GM18861 (cell line): ENCODE data around the gene SUSD4.
"Not testable (repeated sequence)": the region's sequence is repeated elsewhere in the genome, so short reads cannot be mapped to it uniquely, and the experiment has no call there.

Source experiments
- ATAC-seq: cut with Tn5 transposase; IDR thresholded peaks from one replicate; pipeline ENCODE4 v1.9.1; 2021; ENCODE audit not compliant: unreplicated experiment

SUSD4 gene, protein sequence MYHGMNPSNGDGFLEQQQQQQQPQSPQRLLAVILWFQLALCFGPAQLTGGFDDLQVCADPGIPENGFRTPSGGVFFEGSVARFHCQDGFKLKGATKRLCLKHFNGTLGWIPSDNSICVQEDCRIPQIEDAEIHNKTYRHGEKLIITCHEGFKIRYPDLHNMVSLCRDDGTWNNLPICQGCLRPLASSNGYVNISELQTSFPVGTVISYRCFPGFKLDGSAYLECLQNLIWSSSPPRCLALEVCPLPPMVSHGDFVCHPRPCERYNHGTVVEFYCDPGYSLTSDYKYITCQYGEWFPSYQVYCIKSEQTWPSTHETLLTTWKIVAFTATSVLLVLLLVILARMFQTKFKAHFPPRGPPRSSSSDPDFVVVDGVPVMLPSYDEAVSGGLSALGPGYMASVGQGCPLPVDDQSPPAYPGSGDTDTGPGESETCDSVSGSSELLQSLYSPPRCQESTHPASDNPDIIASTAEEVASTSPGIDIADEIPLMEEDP

DNA sequence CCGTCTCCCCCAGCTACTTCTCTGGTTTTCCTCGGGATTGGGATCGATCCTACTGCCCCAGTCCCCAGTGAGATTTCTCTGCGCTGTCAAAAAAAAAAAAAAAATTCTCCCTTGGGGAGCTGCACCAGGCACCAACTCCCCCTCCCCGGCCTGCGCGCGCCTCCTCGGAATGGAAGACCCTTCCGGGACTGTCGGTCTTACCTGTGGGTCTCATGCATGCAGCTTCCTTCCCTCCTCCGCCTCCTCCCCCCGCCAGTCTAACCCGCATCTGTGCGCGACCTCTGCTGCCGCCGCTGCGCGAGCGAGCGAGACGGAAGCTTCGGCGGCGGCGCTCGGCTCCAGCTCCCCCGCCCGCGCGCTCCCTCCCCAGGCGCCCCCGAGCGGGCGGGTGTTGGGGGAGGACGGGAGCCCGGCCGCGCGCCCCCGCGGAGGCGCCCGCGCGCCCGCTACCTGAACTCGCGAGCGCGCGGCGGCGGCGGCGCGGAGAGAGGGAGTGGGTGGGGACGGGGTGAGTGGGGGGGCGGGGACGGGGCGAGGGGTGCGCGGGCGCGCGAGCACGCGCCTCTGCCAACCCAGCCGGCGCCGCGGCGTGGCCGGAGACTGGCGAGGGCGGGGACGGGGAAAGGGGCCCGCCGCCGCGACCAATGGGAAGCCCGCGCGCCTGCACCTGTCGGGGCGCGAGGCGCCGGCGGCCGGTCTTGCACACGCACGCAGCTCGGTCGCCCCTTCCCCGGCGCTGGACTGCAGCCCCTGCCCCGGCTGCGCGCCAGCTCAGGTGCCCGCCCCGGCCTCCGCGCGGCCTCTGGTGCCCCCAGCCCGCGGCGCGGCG lies at the start of gene SUSD4:
Gene SUSD4, minus strand, starts transcription at position 321 of the 829 bp plus-strand sequence. CDS start 751 bp downstream, outside the sequence.
- ATAC-seq: no peak

DNA sequence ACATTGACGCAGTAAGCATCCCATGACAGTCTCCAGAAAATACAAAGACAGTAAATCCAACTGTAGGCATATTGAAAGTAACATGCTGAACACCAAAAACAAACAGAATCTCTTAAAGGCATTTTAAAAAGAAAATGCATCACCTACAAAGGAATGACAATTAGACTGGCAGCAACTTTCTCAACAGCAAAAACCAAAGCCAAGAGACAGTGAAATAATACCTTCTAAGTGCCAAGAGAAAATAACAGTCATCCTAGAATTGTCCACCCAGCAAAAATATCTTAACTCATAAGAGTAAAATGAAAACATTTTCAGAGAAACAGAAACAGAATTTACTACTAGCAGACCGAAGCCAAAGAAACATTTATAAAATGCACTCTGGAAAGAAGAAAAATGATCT lies 49.2 kb upstream of the SUSD4 start:
- no peak for ATAC-seq

DNA sequence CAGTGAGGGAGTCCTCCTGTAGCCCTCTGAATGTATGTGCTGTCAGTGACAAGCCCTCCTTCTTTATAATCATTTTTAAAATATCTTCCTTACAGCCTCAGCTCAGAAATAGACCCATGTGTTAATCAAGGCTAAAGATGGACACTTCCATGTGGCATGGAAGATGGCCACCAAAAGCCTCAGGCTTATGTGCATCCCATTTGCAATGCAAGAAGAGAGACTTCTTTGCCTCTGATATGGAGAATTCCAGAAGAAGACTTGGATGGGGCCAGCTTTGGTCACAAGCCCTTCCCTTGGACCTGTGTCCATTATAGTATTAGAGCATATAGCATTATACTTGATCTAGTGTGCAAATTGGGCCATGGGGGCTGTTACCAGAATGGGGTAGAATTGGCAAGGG lies 47.7 kb upstream of the SUSD4 start:
- no peak for ATAC-seq

DNA sequence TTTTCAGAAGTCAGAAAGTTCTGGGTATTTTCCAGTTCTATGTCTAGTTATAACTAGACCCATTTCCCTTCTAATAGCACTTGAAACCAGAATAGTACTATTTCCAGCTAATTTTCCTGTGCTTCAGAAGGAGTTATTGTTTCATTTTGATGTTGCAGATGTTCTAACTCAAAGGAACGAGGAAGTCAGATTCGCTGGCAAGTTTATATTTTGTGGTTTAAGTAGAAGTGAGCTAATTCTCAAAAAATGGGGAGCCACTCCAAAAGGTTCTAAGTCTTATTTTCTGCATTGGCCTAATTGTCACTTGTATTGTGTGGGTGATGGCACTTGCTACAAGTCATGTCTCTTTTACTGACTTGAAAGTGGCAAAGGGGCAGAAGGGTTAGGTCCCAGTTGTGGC lies 47.3 kb upstream of the SUSD4 start:
- no peak for ATAC-seq

DNA sequence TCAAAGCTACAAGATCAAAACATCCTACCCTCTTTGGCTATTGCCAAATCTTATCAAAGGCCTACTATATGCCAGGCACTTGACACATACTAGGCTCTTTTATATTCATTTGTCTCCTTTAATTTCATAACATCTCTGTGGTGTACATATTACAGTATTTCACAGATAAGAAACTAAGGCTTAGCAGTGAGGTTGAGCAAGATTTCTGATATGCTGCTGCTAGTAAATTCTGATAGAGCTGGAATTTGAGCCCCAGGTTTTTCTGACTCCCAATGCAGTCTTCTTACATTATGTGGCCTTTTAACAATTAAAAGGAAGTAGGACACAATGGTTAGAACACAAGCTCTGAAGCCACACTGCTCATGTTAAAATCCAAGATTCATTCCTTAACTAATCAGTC lies 46.1 kb upstream of the SUSD4 start:
- ATAC-seq: no peak

DNA sequence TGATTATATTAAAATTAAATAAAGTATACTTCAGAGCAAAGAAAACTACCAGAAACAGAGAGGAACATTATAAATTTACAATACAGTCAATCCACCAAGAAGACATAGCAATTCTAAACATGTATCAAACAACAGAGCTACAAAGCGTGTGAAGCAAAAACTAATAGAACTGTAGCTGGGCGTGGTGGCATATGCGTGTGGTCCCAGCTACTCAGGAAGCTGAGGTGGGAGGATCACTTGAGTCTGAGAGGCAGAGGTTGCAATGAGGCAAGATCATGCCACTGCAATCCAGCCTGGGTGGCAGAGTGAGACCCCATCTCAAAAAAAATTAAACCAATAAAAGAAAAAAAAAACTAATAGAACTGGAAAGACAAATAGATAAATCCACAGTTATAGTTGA lies 41.5 kb upstream of the SUSD4 start:
- ATAC-seq: no peak

DNA sequence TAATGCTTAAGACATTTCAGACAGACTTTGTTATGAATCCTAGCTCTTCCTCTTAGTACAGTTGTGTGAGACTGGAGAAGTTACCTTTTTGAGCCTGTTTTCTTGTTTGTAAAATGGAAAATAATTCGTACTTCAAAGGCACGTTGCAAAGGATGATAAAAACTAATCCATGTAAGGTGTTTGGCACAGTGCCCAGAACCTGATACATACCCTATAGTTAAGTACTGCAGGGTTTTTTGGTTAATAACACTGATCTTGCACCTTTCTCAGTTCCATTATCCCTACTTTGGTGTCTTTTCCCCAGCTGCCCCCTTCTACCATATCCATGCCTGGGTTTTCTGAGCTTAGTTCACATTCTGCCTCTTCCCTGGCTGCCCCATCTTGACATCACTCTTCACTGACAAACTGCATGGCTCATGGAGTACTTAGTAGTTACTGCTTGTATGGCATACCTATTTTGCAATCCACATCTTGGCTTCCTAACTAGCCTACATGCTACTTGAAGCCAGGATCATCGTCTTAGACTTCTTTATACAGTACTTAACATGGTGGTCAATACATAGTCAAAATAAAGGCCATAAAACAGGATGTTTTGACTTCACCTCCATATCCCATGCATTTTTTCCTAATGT lies 39.3 kb upstream of the SUSD4 start:
- ATAC-seq: no peak

DNA sequence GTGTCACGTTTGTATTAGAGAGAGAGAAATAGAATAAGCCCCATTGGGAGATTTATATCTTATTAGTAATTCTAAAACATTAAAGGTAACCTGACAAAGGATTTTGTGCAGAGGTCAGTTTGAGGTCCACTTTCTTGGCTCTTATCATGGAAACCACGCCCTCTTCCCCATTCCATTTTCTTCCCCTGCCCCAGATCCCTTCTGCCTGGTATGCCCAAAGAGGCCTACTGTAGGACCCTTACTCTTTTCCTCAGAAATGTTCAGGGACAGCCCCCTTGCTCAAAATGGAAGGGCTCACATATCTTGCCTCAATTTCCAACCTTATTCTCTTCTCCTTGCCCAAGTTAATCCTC lies 38.8 kb upstream of the SUSD4 start:
- ATAC-seq: no peak

DNA sequence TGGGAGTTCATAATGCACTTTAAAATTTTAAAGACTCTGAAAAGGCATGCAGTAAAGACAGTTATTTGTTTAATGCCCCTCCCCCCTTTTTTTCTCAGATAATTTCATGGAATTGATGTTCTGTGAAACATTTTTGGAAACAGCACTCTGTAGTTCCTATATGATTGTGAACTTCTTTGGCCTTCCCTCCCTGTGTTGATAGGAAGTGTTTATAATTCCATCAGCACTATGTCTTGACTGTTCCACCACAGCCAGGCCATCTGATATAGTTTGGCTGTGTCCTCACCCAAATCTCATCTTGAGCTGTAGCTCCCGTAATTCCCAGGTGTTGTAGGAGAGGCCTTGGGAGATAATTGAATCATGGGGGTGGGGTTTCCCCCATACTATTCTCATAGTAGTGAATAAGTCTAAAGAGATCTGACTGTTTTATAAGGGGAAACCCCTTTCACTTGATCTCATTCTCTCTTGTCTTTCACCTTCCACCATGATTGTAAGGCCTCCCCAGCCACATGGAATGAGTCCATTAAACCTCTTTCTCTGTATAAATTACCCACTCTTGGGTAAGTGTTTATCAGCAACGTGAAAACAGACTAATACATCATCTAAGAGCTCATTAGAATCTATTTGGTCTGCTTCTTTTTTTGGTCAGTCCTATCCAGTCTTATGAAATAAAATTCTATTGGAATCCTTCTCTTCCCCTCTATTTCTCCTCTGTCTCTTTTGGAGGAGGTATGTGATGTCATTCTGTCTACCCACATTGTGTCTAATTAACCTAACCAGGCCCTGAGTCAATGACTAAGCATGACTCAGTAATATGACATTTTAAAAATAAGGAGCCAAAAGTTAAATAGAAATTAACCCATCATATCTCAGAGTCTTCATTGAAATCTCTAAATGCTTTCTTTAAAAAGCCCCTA lies 38.2 kb upstream of the SUSD4 start:
- no peak for ATAC-seq

DNA sequence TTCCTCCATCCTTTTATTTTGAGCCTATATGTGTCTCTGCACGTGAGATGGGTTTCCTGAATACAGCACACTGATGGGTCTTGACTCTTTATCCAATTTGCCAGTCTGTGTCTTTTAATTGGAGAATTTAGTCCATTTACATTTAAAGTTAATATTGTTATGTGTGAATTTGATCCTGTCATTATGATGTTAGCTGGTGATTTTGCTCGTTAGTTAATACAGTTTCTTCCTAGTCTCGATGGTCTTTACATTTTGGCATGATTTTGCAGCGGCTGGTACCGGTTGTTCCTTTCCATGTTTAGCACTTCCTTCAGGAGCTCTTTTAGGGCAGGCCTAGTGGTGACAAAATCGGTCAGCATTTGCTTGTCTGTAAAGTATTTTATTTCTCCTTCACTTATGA lies 35.4 kb upstream of the SUSD4 start:
- not testable (repeated sequence) for ATAC-seq

DNA sequence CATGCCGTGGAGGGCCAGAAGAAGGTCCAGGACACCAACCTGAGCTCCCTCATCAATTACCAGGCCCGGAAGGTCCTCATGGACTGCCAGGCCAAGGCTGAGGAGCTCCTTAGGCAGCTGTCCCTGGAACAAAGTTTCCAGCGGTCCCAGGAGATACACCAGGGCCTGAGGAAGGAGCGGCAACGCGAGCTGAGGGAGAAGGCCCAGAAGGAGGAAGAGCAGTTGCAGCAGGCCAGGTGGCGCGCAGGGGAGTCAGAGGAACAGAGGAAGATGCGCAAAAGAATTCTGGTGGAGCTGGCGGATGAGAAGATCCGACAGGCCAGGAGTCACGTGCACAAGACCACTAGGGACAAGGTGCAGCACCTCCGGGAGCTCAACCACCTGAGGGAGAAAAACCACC lies 30.7 kb upstream of the SUSD4 start:
- ATAC-seq: no peak

DNA sequence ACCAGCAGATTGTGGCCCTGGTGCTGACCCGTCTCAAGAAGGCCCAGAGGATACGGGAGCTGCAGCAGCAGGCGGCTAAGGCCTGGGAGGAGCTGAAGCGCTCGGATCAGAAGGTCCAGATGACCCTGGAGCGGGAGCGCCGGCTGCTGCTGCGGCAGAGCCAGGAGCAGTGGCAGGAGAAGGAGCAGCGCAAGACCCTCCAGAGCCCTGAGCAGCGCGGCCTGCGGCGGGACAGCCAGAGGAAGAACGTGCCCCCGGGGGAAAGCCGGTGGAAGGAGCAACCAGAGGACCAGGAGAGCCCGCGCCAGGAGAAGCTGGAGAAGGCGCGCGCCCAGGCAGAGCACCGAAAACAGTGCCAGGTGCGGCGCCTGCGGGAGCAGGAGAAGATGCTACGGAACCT lies 30.3 kb upstream of the SUSD4 start:
- no peak for ATAC-seq

DNA sequence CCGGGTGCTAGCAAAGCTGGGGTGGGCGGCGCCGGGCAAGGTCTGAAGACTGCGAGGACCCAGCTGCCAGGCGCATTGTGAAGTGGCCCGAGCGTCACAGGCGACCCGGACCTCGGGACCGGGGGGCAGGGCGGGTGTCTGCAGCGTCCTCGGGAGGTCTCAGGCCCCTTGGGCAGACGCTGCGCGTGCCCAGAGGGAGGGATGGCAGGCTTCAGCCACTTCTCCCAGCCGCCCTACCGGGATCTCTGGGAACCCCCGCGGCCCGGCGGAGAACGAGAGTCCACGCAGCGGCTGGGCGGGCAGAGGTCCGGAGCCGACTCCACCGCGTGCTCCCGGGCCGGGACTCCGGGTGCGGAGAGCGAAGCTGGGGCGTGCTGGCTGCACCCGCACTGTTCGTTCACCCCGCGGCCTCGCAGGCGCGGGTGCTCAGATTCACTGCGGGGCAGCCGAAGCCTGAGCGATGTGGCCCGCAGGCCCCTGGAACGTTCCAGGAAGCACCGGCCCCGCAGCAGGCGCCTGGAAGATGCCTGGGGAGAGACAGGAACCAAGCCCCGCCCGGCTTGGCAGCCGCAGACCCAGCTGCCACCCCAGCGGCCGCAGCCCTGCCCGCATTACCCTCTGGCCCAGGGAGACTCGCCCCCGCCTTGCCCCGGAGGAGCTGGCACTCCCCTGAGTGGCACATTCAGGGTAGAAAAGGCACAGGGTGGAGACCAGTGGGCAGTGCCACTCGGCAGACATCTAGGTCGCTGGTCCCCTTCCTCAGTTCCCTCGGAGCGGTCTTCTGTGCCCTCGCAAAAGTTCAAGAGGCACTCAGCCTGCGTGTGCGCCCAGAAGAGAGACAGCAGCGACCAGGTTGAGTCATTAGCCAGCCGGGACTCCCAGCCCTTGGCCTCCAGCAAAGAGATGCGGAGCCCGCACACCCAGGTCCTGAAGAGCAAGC lies 29.6 kb upstream of the SUSD4 start, which contains the start of gene CCDC185:
Gene CCDC185, plus strand, starts transcription at position 141 of the 940 bp plus-strand sequence. Its CDS starts 61 bp downstream, at position 202.
- ATAC-seq: no peak

DNA sequence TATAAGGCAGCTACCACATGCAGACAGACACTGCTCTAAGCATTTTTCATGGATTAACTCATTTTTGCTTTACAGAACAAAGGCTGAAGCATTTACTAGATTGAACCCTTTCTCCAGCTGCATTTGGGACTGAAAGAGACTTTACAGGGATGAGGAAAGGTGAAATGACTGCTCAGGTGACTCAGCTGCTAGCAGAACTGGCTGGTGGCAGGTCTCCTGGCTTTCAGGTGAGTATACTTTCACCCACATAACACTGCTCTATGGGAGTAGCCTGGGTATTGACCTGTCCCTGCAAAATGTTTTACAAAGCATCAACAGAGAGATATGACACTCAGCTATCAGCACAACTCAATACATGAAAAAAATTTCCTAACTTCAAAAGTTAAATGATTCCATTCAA lies 26.6 kb upstream of the SUSD4 start:
- no peak for ATAC-seq

DNA sequence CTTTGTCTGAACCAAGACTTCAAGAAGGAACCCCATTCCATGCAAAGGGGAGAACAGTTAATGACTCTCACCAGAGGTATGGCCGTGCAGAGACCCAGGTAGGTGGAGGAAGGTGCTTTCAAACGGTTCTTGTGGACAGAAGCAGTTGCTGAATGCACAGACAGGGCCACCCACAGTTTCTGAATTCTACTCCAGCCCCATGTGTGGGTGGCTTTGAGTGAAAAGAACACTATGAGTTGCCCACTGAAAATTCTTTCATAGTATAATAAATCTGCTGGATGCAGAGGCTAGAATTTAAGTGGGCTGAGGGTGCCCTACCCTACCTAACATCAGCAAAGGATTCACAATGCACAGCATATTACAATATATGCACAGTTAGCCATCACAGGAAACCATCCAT lies 22.0 kb upstream of the SUSD4 start:
- ATAC-seq: no peak

DNA sequence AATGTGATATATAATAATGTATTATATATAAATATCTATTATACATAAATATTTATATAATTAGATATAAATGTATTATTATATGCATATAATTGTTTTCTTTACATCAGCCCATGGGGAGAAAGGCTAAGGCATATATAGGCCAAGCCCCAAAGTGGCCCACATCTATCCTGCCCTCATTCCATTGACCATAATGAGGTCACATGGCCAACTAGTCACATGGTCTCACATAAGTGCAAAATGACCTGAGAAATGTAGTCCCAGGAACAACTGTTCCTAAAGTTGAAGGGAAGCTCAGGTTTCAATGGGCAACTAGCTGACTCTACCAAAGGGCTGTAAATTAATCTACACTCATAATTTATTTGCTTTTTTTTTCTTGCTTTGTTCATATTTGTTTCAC lies 14.8 kb upstream of the SUSD4 start:
- no peak for ATAC-seq

DNA sequence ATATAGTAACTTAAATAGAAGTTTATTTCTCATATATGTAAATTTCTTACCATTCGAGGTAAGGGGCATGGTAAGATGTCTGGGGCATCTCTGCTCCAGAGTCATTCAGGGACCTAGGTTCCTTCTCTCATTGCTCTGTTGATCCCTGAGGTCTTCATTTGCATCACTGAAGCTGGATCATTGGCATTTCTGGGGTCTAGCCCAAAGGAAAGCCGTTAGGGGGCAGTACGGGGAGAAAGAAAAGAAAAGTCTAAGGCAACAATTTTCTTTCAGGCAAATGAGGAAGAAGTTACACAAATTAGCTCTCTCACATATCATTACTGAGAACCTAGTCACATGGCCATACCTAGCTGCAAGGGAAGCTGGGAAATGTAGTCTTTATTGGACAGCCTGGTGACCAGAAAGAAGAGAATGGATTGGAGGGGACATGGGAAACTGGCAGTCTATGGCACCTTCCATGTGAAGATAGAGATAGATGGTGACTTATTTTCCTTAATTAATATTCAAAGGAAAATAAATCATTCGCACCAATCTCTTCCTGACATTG lies 10.2 kb upstream of the SUSD4 start:
- ATAC-seq: no peak

DNA sequence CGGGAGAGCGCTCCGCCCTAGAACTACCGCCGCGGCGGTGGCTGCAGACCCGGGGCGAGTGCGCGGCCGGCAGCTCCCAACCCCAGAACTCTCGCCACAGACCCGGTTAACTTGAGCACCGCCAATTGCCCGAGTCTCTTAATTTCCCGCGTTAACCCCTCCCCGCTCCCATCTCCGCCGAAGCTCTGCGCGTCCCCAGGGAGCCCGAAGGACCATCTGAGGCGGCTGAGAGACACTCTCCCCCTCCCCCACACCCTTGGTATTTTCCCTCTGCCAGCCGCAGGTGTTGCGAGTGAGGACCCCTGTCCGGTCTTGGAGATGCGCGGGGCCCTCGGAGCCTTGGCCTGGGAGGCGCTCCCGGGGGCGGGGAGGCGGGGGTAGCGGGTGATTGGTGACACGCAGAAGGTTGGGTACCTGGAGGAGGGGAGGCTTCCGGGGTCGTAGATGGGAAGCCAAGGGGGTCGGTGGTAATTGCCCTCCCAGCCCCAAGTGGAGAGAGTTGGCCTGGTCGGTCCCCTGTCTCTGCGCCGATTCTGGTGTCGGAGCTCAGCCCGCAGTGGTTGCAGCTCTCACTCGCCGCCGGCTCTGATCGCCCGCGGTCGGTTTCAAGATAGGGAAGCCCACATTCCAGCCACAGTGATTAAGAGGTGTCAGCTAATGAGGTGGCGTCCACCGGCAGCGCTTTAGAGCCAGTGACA lies 858 bp upstream of the SUSD4 start:
- no peak for ATAC-seq
